ENCODE data around the gene CYP2B6. TPM values are rescaled to one million over a fixed set of nuclear protein-coding genes. Genes with fewer than 3 reads are reported as not detected.
A peak's percentile ranks its signal among the peaks of the same experiment; 100 is the strongest.
"Not testable (repeated sequence)": the region's sequence is repeated elsewhere in the genome, so short reads cannot be mapped to it uniquely, and the experiment has no call there.

CYP2B6 gene
- total RNA-seq, 2 experiments from 2014 or later, result not detected

- ATAC-seq (ENCODE audit: poor library complexity), result no peak
- peaks cover 0 to 3% of the 10 kb centered on the region in 2 experiments for H3K27me3 ChIP-seq (ENCODE audit: control insufficient read depth in 1 of 2, insufficient read depth in 2 of 2, low read length in 2 of 2)
- no peaks in the 10 kb centered on the region for H3K36me3 ChIP-seq (ENCODE audit: insufficient read depth, low read length)
- no peak overlapping the region for H3K4me3 Mint-ChIP-seq
- no peak overlapping the region for H3K27ac Mint-ChIP-seq
- peaks cover 0 to 8% of the 10 kb centered on the region in 2 experiments for H3K9me3 ChIP-seq (ENCODE audit: control insufficient read depth in 1 of 2, insufficient read depth in 1 of 2, low read length in 2 of 2)
- ChIA-PET CTCF (no interaction called here), POLR2A (no interaction called here)
- no peak for DNase-seq
- no peak for TF ChIP-seq CTCF (IDR thresholded peaks at IDR 0.05)
- intact Hi-C loops (cut with DNase I, micrococcal nuclease), result no loop called here
- peaks cover 9% of the 10 kb centered on the region for H3K4me1 Mint-ChIP-seq (ENCODE audit: low read depth)
- no peak overlapping the region for H3K4me3 ChIP-seq (ENCODE audit: low read length)
- peaks cover 8% of the 10 kb centered on the region for H3K9me3 Mint-ChIP-seq
- peaks cover 33% of the 10 kb centered on the region for H3K27me3 Mint-ChIP-seq
- H3K27ac ChIP-seq (ENCODE audit: low read depth in 1 of 2, low read length in 2 of 2), result no peak overlapping the region
- H3K36me3 Mint-ChIP-seq (ENCODE audit: low read depth), result peaks cover 4% of the 10 kb centered on the region
- peaks cover 7% of the 10 kb centered on the region for H3K4me1 ChIP-seq (ENCODE audit: insufficient read depth, low read length)
These were observed 40.8 kb downstream of the CYP2B6 start for GRCh38 chr19:41031916-41032315.

DNA sequence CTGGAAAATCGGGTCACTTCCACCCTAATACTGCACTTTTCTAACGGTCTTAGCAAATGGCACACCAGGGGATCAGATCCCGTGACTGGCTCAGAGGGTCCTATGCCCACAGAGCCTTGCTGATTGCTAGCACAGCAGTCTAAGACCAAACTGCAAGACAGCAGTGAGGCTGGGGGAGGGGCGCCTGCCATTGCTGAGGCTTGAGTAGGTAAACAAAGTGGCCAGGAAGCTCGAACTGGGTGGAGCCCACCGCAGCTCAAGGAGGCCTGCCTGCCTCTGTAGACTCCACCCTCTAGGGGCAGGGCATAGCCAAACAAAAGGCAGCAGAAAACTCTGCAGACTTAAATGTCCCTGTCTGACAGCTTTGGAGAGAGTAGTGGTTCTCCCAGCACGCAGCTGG is 42.2 kb downstream of the CYP2B6 start:
- H3K27me3 ChIP-seq (ENCODE audit: control insufficient read depth in 1 of 2, insufficient read depth in 2 of 2, low read length in 2 of 2); intact Hi-C loops (cut with DNase I, micrococcal nuclease); ATAC-seq (ENCODE audit: poor library complexity); H3K27ac Mint-ChIP-seq; POLR2A ChIA-PET; H3K4me3 ChIP-seq (ENCODE audit: low read length); H3K4me1 Mint-ChIP-seq (ENCODE audit: low read depth); CTCF ChIA-PET; H3K36me3 Mint-ChIP-seq (ENCODE audit: low read depth); H3K9me3 Mint-ChIP-seq; H3K4me3 Mint-ChIP-seq; H3K27ac ChIP-seq (ENCODE audit: low read depth in 1 of 2, low read length in 2 of 2); H3K9me3 ChIP-seq (ENCODE audit: control insufficient read depth in 1 of 2, insufficient read depth in 1 of 2, low read length in 2 of 2); H3K36me3 ChIP-seq (ENCODE audit: insufficient read depth, low read length); H3K4me1 ChIP-seq (ENCODE audit: insufficient read depth, low read length): not testable (repeated sequence)
- DNase-seq, result peak in 1 of 14 experiments; percentile 5
- peaks cover 30% of the 10 kb centered on the region for H3K27me3 Mint-ChIP-seq

DNA sequence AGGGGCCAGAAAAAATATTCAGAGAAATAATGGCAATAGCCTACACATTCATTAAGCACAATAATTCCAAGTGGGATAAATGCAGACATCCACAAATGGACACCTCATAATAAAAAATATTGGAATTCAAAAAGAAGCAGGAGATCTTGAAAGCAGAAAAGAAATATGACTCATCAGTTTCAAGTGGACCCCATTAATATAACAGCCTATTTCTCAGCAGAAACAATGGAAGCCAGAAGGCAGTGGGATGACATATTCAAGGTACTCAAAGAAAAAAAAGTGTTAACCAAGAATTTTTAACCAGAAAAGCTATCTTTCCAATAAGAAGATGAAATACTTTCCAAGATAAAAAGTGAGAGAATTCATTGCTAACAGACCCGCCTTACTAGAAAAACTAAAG is 48.7 kb downstream of the CYP2B6 start:
- no peaks in the 10 kb centered on the region for H3K36me3 ChIP-seq (ENCODE audit: insufficient read depth, low read length)
- no peak overlapping the region for H3K4me3 Mint-ChIP-seq

GRCh38 chr19:41045095-41045494 is 54.0 kb downstream of the CYP2B6 start:
- H3K9me3 ChIP-seq (ENCODE audit: control insufficient read depth in 1 of 2, insufficient read depth in 1 of 2, low read length in 2 of 2); H3K36me3 Mint-ChIP-seq (ENCODE audit: low read depth); intact Hi-C loops (cut with DNase I, micrococcal nuclease); H3K4me1 Mint-ChIP-seq (ENCODE audit: low read depth); H3K4me3 ChIP-seq (ENCODE audit: low read length); H3K9me3 Mint-ChIP-seq; H3K36me3 ChIP-seq (ENCODE audit: insufficient read depth, low read length); H3K27me3 ChIP-seq (ENCODE audit: control insufficient read depth in 1 of 2, insufficient read depth in 2 of 2, low read length in 2 of 2); H3K27ac ChIP-seq (ENCODE audit: low read depth in 1 of 2, low read length in 2 of 2); H3K4me1 ChIP-seq (ENCODE audit: insufficient read depth, low read length); DNase-seq; H3K27ac Mint-ChIP-seq; H3K4me3 Mint-ChIP-seq; ATAC-seq (ENCODE audit: poor library complexity); CTCF ChIA-PET; POLR2A ChIA-PET: not testable (repeated sequence)
- peaks cover 26% of the 10 kb centered on the region for H3K27me3 Mint-ChIP-seq

More for the DNA sequence above, 48.7 kb downstream of the CYP2B6 start:
- no peak overlapping the region for H3K27ac Mint-ChIP-seq
- CTCF ChIA-PET, result no interaction called here
- ATAC-seq (ENCODE audit: poor library complexity) (no peak), DNase-seq (no peak)
- Histone ChIP-seq H3K9me3 (ENCODE audit: control insufficient read depth in 1 of 2, insufficient read depth in 1 of 2, low read length in 2 of 2) (no peaks in the 10 kb centered on the region), H3K4me1 (ENCODE audit: insufficient read depth, low read length) (no peaks in the 10 kb centered on the region), H3K27ac (ENCODE audit: low read depth in 1 of 2, low read length in 2 of 2) (no peak overlapping the region), H3K27me3 (ENCODE audit: control insufficient read depth in 1 of 2, insufficient read depth in 2 of 2, low read length in 2 of 2) (no peaks in the 10 kb centered on the region), H3K4me3 (ENCODE audit: low read length) (no peak overlapping the region)
- intact Hi-C loops (cut with DNase I, micrococcal nuclease), result no loop called here
- peaks cover 3% of the 10 kb centered on the region for H3K9me3 Mint-ChIP-seq
- POLR2A ChIA-PET, result no interaction called here
- no peak for TF ChIP-seq CTCF (IDR thresholded peaks at IDR 0.05)
- no peaks in the 10 kb centered on the region for H3K36me3 Mint-ChIP-seq (ENCODE audit: low read depth)
- peaks cover 21% of the 10 kb centered on the region for H3K27me3 Mint-ChIP-seq
- H3K4me1 Mint-ChIP-seq (ENCODE audit: low read depth), result no peaks in the 10 kb centered on the region
